HepG2 (cell line): ENCODE data around the gene CDCP1. TPM values are rescaled to one million over a fixed set of nuclear protein-coding genes. Genes with fewer than 3 reads are reported as not detected.

Experiments
- ATAC-seq: fragments of 200-7000 bp; cut with Tn5 transposase; 3 replicates; pipeline ENCODE4 v1.9.1; 2020; ENCODE audit warnings: mild to moderate bottlenecking, moderate library complexity
- BruUV-seq: library from RNA; stranded (reverse); fragments of 400-500 nt; replicated peaks from 2 replicates; lab custom pipeline; 2021; lab: Mats Ljungman, UMichigan
- CTCF ChIA-PET: fragments of 300-600 bp; formaldehyde crosslinking; extraction: SDS; loops from one replicate; lab custom pipeline; 2021; ENCODE audit warnings: low total read pairs, inconsistent platforms, low intra/inter-chr PET ratio; lab: Yijun Ruan, JAX
- POLR2A ChIA-PET: fragments of 350-600 bp; sonication (Branson Sonifier 250); formaldehyde crosslinking; loops from one replicate; lab custom pipeline; 2020; ENCODE audit warnings: antibody characterized with exemption, inconsistent platforms; lab: Yijun Ruan, JAX
- DNase-seq: peaks from one replicate; pipeline ENCODE4 v3.0.0-alpha.2; 2015; ENCODE audit warnings: low spot score
- FAIRE-seq: peaks from 3 replicates; lab custom pipeline; 2011; peaks lifted over from hg19 to GRCh38; lab: Jason Lieb, UNC
- H2AFZ ChIP-seq: one replicate; pipeline ENCODE4 v1.6.1; 2011; ENCODE audit warnings: low read length, inconsistent platforms
- H3K27ac ChIP-seq: fragments of 300-600 bp; 3 replicates; pipeline ENCODE4 v1.8.0; 2011; ENCODE audit warnings: mixed run types, mild to moderate bottlenecking, mixed read lengths, low read length, inconsistent platforms; ENCODE audit not compliant: insufficient read depth; ENCODE audit errors: extremely low read length
- H3K27me3 ChIP-seq, 2 experiments: fragments of 200-600 bp in 1 of 2; 2 replicates in 1 of 2; 3 replicates in 1 of 2; pipeline versions ENCODE4 v1.6.0 to v1.8.0; 2011; ENCODE audit warnings: low read length in 2 of 2, mild to moderate bottlenecking in 2 of 2, moderate library complexity in 2 of 2, inconsistent platforms in 1 of 2; ENCODE audit not compliant: insufficient read depth in 2 of 2, control insufficient read depth in 1 of 2
- H3K36me3 ChIP-seq, 2 experiments: fragments of 200-600 bp in 1 of 2; replicated peaks in 1 of 2; 2 replicates in 1 of 2; 3 replicates in 1 of 2; pipeline versions ENCODE4 v1.5.1 to v1.8.0; 2011; ENCODE audit warnings: low read length in 2 of 2, inconsistent platforms in 1 of 2; ENCODE audit not compliant: insufficient read depth in 2 of 2, control insufficient read depth in 1 of 2
- H3K4me1 ChIP-seq: 2 replicates; pipeline ENCODE4 v1.5.1; 2012; ENCODE audit warnings: low read length, inconsistent platforms; ENCODE audit not compliant: insufficient read depth
- H3K4me2 ChIP-seq: 2 replicates; pipeline ENCODE4 v1.6.0; 2011; ENCODE audit warnings: low read depth, low read length, inconsistent platforms
- H3K4me3 ChIP-seq, 3 experiments: fragments of 200-600 bp in 1 of 3; sonication (generic), shearing (Covaris generic) in 1 of 3; replicated peaks in 1 of 3; 2 replicates each; pipeline ENCODE4 v1.5.1; 2011 to 2016; ENCODE audit warnings: low read length in 3 of 3, inconsistent platforms in 2 of 3, low read depth in 2 of 3, mild to moderate bottlenecking in 2 of 3, control low read depth in 1 of 3, mixed read lengths in 1 of 3; ENCODE audit not compliant: insufficient read depth in 1 of 3
- H3K79me2 ChIP-seq: one replicate; pipeline ENCODE4 v1.6.1; 2011; ENCODE audit warnings: low read length, inconsistent platforms; ENCODE audit not compliant: insufficient read depth
- H3K9ac ChIP-seq: 2 replicates; pipeline ENCODE4 v1.6.0; 2011; ENCODE audit warnings: mild to moderate bottlenecking, low read depth, low read length, inconsistent platforms; ENCODE audit not compliant: insufficient read depth
- H3K9me3 ChIP-seq: 2 replicates; pipeline ENCODE4 v1.5.1; 2012; ENCODE audit warnings: mild to moderate bottlenecking, low read length
- H4K20me1 ChIP-seq: 2 replicates; pipeline ENCODE4 v1.6.0; 2011; ENCODE audit warnings: inconsistent platforms, mild to moderate bottlenecking, low read length, moderate library complexity; ENCODE audit not compliant: insufficient read depth
- CC2D1A ChIP-seq: sonication (generic); formaldehyde crosslinking; IDR thresholded peaks from 2 replicates; pipeline ENCODE4 v1.8.1; 2023; ENCODE audit warnings: mild to moderate bottlenecking, missing genetic modification reagents
- DMTF1 ChIP-seq: sonication (generic); formaldehyde crosslinking; IDR thresholded peaks from 2 replicates; pipeline ENCODE4 v1.4.0; 2020; ENCODE audit warnings: mild to moderate bottlenecking, missing genetic modification reagents
- GABPA ChIP-seq, 2 experiments: IDR thresholded peaks; 2 replicates each; pipeline ENCODE4 v1.6.1; 2011 to 2016; ENCODE audit warnings: low read depth in 2 of 2, low read length in 1 of 2, missing biosample characterization in 1 of 2, missing genetic modification characterization in 1 of 2
- HOXA7 ChIP-seq: sonication (generic); formaldehyde crosslinking; IDR thresholded peaks from 2 replicates; pipeline ENCODE4 v1.8.1; 2022; ENCODE audit warnings: mild to moderate bottlenecking, missing genetic modification reagents, moderate library complexity
- LRRFIP1 ChIP-seq: sonication (generic); formaldehyde crosslinking; conservative IDR thresholded peaks from 2 replicates; pipeline ENCODE4 v1.4.0; 2020; ENCODE audit warnings: missing genetic modification reagents
- MTA1 ChIP-seq: sonication (generic); formaldehyde crosslinking; IDR thresholded peaks from 2 replicates; pipeline ENCODE4 v1.4.0; 2020; ENCODE audit warnings: missing genetic modification reagents, mild to moderate bottlenecking, borderline replicate concordance
- NCOA1 ChIP-seq: sonication (generic); formaldehyde crosslinking; IDR thresholded peaks from 2 replicates; pipeline ENCODE4 v1.9.0; 2021; ENCODE audit warnings: missing genetic modification reagents
- NR2F2 ChIP-seq: IDR thresholded peaks from 2 replicates; pipeline ENCODE4 v1.6.1; 2012; ENCODE audit warnings: low read depth, inconsistent platforms, borderline replicate concordance
- PREB ChIP-seq: sonication (generic); formaldehyde crosslinking; IDR thresholded peaks from 2 replicates; pipeline ENCODE4 v1.4.0; 2020; ENCODE audit warnings: missing genetic modification reagents
- SYNCRIP ChIP-seq: fragments of 200-400 bp; formaldehyde crosslinking; IDR thresholded peaks from 2 replicates; pipeline ENCODE4 v1.6.1; 2018; ENCODE audit warnings: mild to moderate bottlenecking, low read depth, low read length; ENCODE audit not compliant: insufficient read depth
- ZBTB20 ChIP-seq: sonication (generic); formaldehyde crosslinking; IDR thresholded peaks from 2 replicates; pipeline ENCODE4 v1.8.1; 2023; ENCODE audit warnings: missing genetic modification reagents, low read depth, mild to moderate bottlenecking, borderline replicate concordance
- ZFYVE20 ChIP-seq: sonication (generic); formaldehyde crosslinking; IDR thresholded peaks from 2 replicates; pipeline ENCODE4 v1.8.0; 2023; ENCODE audit warnings: low read depth, mild to moderate bottlenecking, moderate library complexity, missing genetic modification reagents, borderline replicate concordance
- ZNF230 ChIP-seq: sonication (generic); formaldehyde crosslinking; IDR thresholded peaks from 2 replicates; pipeline ENCODE4 v1.4.0; 2020; ENCODE audit warnings: mild to moderate bottlenecking, missing genetic modification reagents
- ZNF34 ChIP-seq: sonication (generic); formaldehyde crosslinking; IDR thresholded peaks from 2 replicates; pipeline ENCODE4 v1.4.0; 2020; ENCODE audit warnings: mild to moderate bottlenecking, missing genetic modification reagents, borderline replicate concordance
- ZNF562 ChIP-seq: sonication (generic); formaldehyde crosslinking; IDR thresholded peaks from 2 replicates; pipeline ENCODE4 v1.8.0; 2022; ENCODE audit warnings: missing genetic modification reagents, borderline replicate concordance
- ZNF672 ChIP-seq: sonication (generic); formaldehyde crosslinking; IDR thresholded peaks from 2 replicates; pipeline ENCODE4 v1.8.1; 2022; ENCODE audit warnings: missing genetic modification reagents
- WGBS: methylation state at CpG from one replicate; pipeline ENCODE4 v1.1.6; 2017; ENCODE audit warnings: low lambda C conversion rate; 5-methylcytosine and 5-hydroxymethylcytosine counted together
- in situ Hi-C: cut with HindIII; loops from 2 replicates; pipeline ENCODE4 v1.10.0; 2017; ENCODE audit warnings: low pct_unique_long_range_greater_than_20kb; ENCODE audit not compliant: extremely low pct_ligation_motif_present
- intact Hi-C: fragments of 100-400 bp; cut with micrococcal nuclease; formaldehyde crosslinking; loops from one replicate; pipeline ENCODE4 v1.10.0; 2022; ENCODE audit not compliant: unreplicated experiment
- polyA plus RNA-seq, 8 experiments: library from polyadenylated mRNA; depleted of rRNA in 3 of 8; stranded (reverse) in 7 of 8; unstranded in 1 of 8; fragments of >200 nt; fragmentation: Illumina TruSeq in 4 of 8; extraction: Trizol in 4 of 8; gene quantifications; 2 replicates each; pipeline versions ENCODE4 v1.2.1 to v1.2.3, GENCODE V29; 2011 to 2016; ENCODE audit warnings: low read depth in 4 of 8, missing spikeins in 1 of 8, mixed read lengths in 1 of 8; ENCODE audit not compliant: insufficient read depth in 1 of 8
- total RNA-seq, 5 experiments: library from RNA; depleted of rRNA; stranded (reverse); fragments of >200 nt; fragmentation: Illumina TruSeq; extraction: Trizol; gene quantifications; 2 replicates each; pipeline ENCODE4 v1.2.3, GENCODE V29; 2016; ENCODE audit warnings: low read depth in 1 of 5
- TF ChIP-seq, protein P1 (sequence below): IDR thresholded peaks from 2 replicates; pipeline ENCODE4 v1.6.1; 2018; ENCODE audit warnings: missing genetic modification reagents, mild to moderate bottlenecking, missing compliant biosample characterization

The CDCP1 gene
- total and polyA plus RNA-seq, 2 of the 13 experiments (the other 11 are each of a cell fraction or from before 2014, with no cell fraction given): 0.11 to 0.18 TPM

DNA sequence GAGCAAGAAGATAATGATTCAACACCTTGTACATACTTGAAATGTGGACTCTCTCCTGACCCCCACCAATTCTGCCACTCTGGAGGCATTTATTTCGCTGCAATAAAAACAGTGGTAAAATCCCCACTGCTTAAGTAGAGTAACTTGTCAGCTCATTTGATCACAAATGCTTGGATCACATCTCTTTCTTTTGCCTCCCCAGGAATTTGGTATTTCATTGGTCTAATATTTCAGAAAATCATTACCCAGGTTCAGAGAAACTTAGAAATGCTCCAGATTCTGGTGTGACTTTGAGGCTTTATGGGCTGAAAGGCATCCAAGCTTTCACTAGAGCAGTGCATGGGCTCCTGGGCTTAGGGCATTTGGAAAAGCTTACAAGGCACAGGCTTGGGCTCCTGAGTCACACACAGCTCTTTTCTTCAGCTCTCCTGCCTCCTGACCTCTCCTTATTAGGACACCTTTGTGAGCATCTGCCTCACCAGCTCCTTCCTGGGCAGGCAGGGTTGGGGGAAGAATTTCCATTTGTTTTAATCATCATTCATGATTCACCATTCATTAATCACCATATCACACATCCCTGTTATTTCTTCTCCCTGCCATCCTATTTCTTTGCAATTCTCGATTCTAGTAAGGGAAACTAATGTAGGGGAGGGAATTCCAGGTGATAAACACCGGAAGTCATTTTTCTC is 22.5 kb downstream of the CDCP1 start:
- TF ChIP-seq LRRFIP1 (CRISPR knock-in tag) (no peak), DMTF1 (no peak), ZNF672 (CRISPR knock-in tag) (no peak), ZNF230 (CRISPR knock-in tag) (no peak), GABPA (IDR thresholded peaks at IDR 0.05; ENCODE audit: low read depth, low read length) (no peak), GABPA (CRISPR knock-in tag; IDR thresholded peaks at IDR 0.05; ENCODE audit: low read depth) (no peak), ZNF562 (CRISPR knock-in tag) (no peak), CC2D1A (CRISPR knock-in tag) (no peak), ZNF34 (CRISPR knock-in tag) (no peak), MTA1 (CRISPR knock-in tag) (no peak), HOXA7 (CRISPR knock-in tag) (no peak), NR2F2 (no peak), ZBTB20 (CRISPR knock-in tag) (no peak), ZFYVE20 (CRISPR knock-in tag) (no peak), PREB (CRISPR knock-in tag) (no peak), SYNCRIP (no peak), NCOA1 (no peak)
- TF ChIP-seq, protein P1, sequence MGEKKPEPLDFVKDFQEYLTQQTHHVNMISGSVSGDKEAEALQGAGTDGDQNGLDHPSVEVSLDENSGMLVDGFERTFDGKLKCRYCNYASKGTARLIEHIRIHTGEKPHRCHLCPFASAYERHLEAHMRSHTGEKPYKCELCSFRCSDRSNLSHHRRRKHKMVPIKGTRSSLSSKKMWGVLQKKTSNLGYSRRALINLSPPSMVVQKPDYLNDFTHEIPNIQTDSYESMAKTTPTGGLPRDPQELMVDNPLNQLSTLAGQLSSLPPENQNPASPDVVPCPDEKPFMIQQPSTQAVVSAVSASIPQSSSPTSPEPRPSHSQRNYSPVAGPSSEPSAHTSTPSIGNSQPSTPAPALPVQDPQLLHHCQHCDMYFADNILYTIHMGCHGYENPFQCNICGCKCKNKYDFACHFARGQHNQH (CRISPR knock-in tag): no peak
- in situ Hi-C loops: no loop called here
- no peak overlapping the region for H3K27ac ChIP-seq
- no peaks in the 10 kb centered on the region for H3K36me3 ChIP-seq
- no peak overlapping the region for H2AFZ ChIP-seq
- peaks cover 34% of the 10 kb centered on the region for H3K4me1 ChIP-seq
- POLR2A ChIA-PET: no interaction called here
- H3K9ac ChIP-seq: no peak overlapping the region
- H3K4me3 ChIP-seq: no peak overlapping the region
- DNase-seq: no peak
- intact Hi-C loops: no loop called here
- no peaks in the 10 kb centered on the region for H3K27me3 ChIP-seq
- WGBS: 58% methylated on average over 3 of the region's 3 CpGs
- CTCF ChIA-PET: no interaction called here
- H3K4me2 ChIP-seq: no peak overlapping the region
- no peaks in the 10 kb centered on the region for H4K20me1 ChIP-seq
- no peak for ATAC-seq
- no peak for FAIRE-seq
- BruUV-seq: no TSS peak
- H3K79me2 ChIP-seq: no peaks in the 10 kb centered on the region
- H3K9me3 ChIP-seq: no peaks in the 10 kb centered on the region
